Small intestine (tissue), 7 donors: ENCODE measurements around the gene FOXP2. TPM values are rescaled to one million over a fixed set of nuclear protein-coding genes. Genes with fewer than 3 reads are reported as not detected.
A peak's percentile ranks its signal among the peaks of the same experiment; 100 is the strongest.
"Not testable (repeated sequence)": the region's sequence is repeated elsewhere in the genome, so short reads cannot be mapped to it uniquely, and the experiment has no call there.

Source experiments
- DNase-seq, 2 donors: peaks; one replicate each; pipeline versions ENCODE4 v3.0.0 to v3.0.0-alpha.2; 2013
- FAIRE-seq: peaks from 2 replicates; lab custom pipeline; 2012; peaks lifted over from hg19 to GRCh38; lab: Jason Lieb, UNC
- H3K27ac ChIP-seq, 3 donors: one replicate each; pipeline ENCODE4 v1.5.1; 2013; ENCODE audit warnings: low read length in 2 of 3, mild to moderate bottlenecking in 2 of 3, control low read depth in 1 of 3, inconsistent platforms in 1 of 3, low read depth in 1 of 3, moderate library complexity in 1 of 3
- H3K27me3 ChIP-seq, 3 donors: one replicate each; pipeline ENCODE4 v1.6.1; 2013; ENCODE audit warnings: low read length in 3 of 3, inconsistent platforms in 1 of 3; ENCODE audit not compliant: control insufficient read depth in 3 of 3, insufficient read depth in 3 of 3
- H3K36me3 ChIP-seq, 3 donors: one replicate each; pipeline ENCODE4 v1.6.1; 2013; ENCODE audit warnings: low read length in 3 of 3, inconsistent platforms in 1 of 3, low read depth in 1 of 3, mild to moderate bottlenecking in 1 of 3, moderate library complexity in 1 of 3; ENCODE audit not compliant: control insufficient read depth in 3 of 3, insufficient read depth in 2 of 3
- H3K4me1 ChIP-seq, 3 donors: one replicate each; pipeline ENCODE4 v1.6.1; 2013; ENCODE audit warnings: low read length in 2 of 3, inconsistent platforms in 1 of 3, low read depth in 1 of 3, mild to moderate bottlenecking in 1 of 3, moderate library complexity in 1 of 3; ENCODE audit not compliant: control insufficient read depth in 3 of 3, insufficient read depth in 2 of 3
- H3K4me3 ChIP-seq, 3 donors: one replicate each; pipeline ENCODE4 v1.5.1; 2013; ENCODE audit warnings: low read length in 3 of 3, control low read depth in 1 of 3, inconsistent platforms in 1 of 3, low read depth in 1 of 3, mild to moderate bottlenecking in 1 of 3, moderate library complexity in 1 of 3
- H3K9me3 ChIP-seq, 2 donors: one replicate each; pipeline ENCODE4 v1.6.1; 2013; ENCODE audit warnings: low read depth in 1 of 2, low read length in 1 of 2; ENCODE audit not compliant: control insufficient read depth in 2 of 2, insufficient read depth in 1 of 2
- WGBS, 3 donors: extraction: QIAGEN DNeasy Blood & Tissue Kit; methylation state at CpG; one replicate each; pipeline ENCODE4 v1.1.7; 2013; 5-methylcytosine and 5-hydroxymethylcytosine counted together
- polyA plus RNA-seq, 4 donors: library from polyadenylated mRNA; stranded (reverse) in 3 of 4; unstranded in 1 of 4; fragments of 200-250 nt in 3 of 4; fragments of 120-200 nt in 1 of 4; gene quantifications; one replicate each; pipeline versions ENCODE4 v1.2.1 to v1.2.3, GENCODE V29; 2013
- donor health status: healthy with polysubstance abuse.
- donor health status: control.
- donor health status: control.
- donor health status: Bipolar disorder and iron deficiency.
- donor health status: healthy.

FOXP2 gene
- polyA plus RNA-seq, 4 donors, result 1.7 to 12.2 (median 3.6) TPM

GRCh38 chr7:114554781-114555537 is 140.3 kb downstream of the FOXP2 start:
- H3K4me3 ChIP-seq, result no peak overlapping the region
- no peaks in the 10 kb centered on the region for H3K36me3 ChIP-seq
- no peak overlapping the region for H3K27ac ChIP-seq
- DNase-seq, result no peak
- H3K4me1 ChIP-seq, result no peaks in the 10 kb centered on the region
- H3K27me3 ChIP-seq, result no peaks in the 10 kb centered on the region
- no peaks in the 10 kb centered on the region for H3K9me3 ChIP-seq
- 66 to 79% (median 75%) methylated on average over 6 of the region's 6 CpGs for WGBS, 3 donors
- FAIRE-seq, result no peak

- no peak overlapping the region for H3K27ac ChIP-seq
- no peak for DNase-seq
- no peaks in the 10 kb centered on the region for H3K4me1 ChIP-seq
- H3K9me3 ChIP-seq, result no peaks in the 10 kb centered on the region
- H3K4me3 ChIP-seq, result no peak overlapping the region
- H3K27me3 ChIP-seq, result no peaks in the 10 kb centered on the region
- FAIRE-seq, result no peak
- no peaks in the 10 kb centered on the region for H3K36me3 ChIP-seq
- 83 to 89% (median 87%) methylated on average over 2 of the region's 2 CpGs for WGBS, 3 donors
Measured at GRCh38 chr7:114567416-114567815, 152.8 kb downstream of the FOXP2 start.

- Histone ChIP-seq H3K9me3 (no peaks in the 10 kb centered on the region), H3K4me1 (no peaks in the 10 kb centered on the region)
- FAIRE-seq, result no peak
Measured at GRCh38 chr7:114569220-114569619, 154.6 kb downstream of the FOXP2 start.

GRCh38 chr7:114574384-114574783 is 159.8 kb downstream of the FOXP2 start:
- 38 to 57% (median 52%) methylated on average over 2 of the region's 2 CpGs for WGBS, 3 donors
- no peak for FAIRE-seq
- Histone ChIP-seq H3K4me3 (no peak overlapping the region), H3K9me3 (no peaks in the 10 kb centered on the region), H3K27ac (no peak overlapping the region), H3K4me1 (no peaks in the 10 kb centered on the region), H3K36me3 (no peaks in the 10 kb centered on the region), H3K27me3 (no peaks in the 10 kb centered on the region)
- no peak for DNase-seq

More at GRCh38 chr7:114569220-114569619, 154.6 kb downstream of the FOXP2 start:
- no peak overlapping the region for H3K27ac ChIP-seq
- no peak for DNase-seq
- H3K4me3 ChIP-seq, result no peak overlapping the region
- H3K36me3 ChIP-seq, result no peaks in the 10 kb centered on the region
- WGBS, 3 donors, result 88 to 93% (median 91%) methylated on average over 1 of the region's 1 CpG
- no peaks in the 10 kb centered on the region for H3K27me3 ChIP-seq

GRCh38 chr7:114575098-114575497 is 160.5 kb downstream of the FOXP2 start:
- Histone ChIP-seq H3K4me3 (no peak overlapping the region), H3K36me3 (no peaks in the 10 kb centered on the region), H3K9me3 (no peaks in the 10 kb centered on the region), H3K27ac (no peak overlapping the region), H3K27me3 (no peaks in the 10 kb centered on the region), H3K4me1 (no peaks in the 10 kb centered on the region)
- 50 to 73% (median 67%) methylated on average over 4 of the region's 4 CpGs for WGBS, 3 donors
- FAIRE-seq (no peak), DNase-seq (no peak)

GRCh38 chr7:114580963-114581362 is 166.3 kb downstream of the FOXP2 start:
- not testable (repeated sequence) for H3K4me1 ChIP-seq, H3K27ac ChIP-seq, H3K36me3 ChIP-seq, H3K4me3 ChIP-seq, FAIRE-seq, H3K9me3 ChIP-seq, H3K27me3 ChIP-seq, DNase-seq
- WGBS, 3 donors, result 91 to 99% (median 95%) methylated on average over 3 of the region's 3 CpGs

GRCh38 chr7:114588506-114588905 is 173.9 kb downstream of the FOXP2 start:
- no peaks in the 10 kb centered on the region for H3K36me3 ChIP-seq
- no peak overlapping the region for H3K4me3 ChIP-seq
- no peaks in the 10 kb centered on the region for H3K9me3 ChIP-seq
- DNase-seq (no peak), FAIRE-seq (no peak)
- H3K4me1 ChIP-seq, result peaks cover 0 to 6% (median 4%) of the 10 kb centered on the region in 3 donors
- H3K27ac ChIP-seq, result no peak overlapping the region
- H3K27me3 ChIP-seq, result no peaks in the 10 kb centered on the region
- WGBS, 3 donors, result 81 to 97% (median 88%) methylated on average over 1 of the region's 1 CpG

- no peak overlapping the region for H3K4me3 ChIP-seq
- DNase-seq (peak; percentile 27 to 44), FAIRE-seq (no peak)
- peaks cover 0 to 6% (median 4%) of the 10 kb centered on the region in 3 donors for H3K4me1 ChIP-seq
- no peaks in the 10 kb centered on the region for H3K9me3 ChIP-seq
- no peak overlapping the region for H3K27ac ChIP-seq
- H3K27me3 ChIP-seq, result no peaks in the 10 kb centered on the region
- no peaks in the 10 kb centered on the region for H3K36me3 ChIP-seq
Measured at GRCh38 chr7:114589436-114589835, 174.8 kb downstream of the FOXP2 start.

GRCh38 chr7:114590298-114590697 is 175.7 kb downstream of the FOXP2 start:
- DNase-seq (no peak), FAIRE-seq (no peak)
- Histone ChIP-seq H3K36me3 (no peaks in the 10 kb centered on the region), H3K27ac (no peak overlapping the region), H3K4me1 (peaks cover 0 to 6% (median 4%) of the 10 kb centered on the region in 3 donors), H3K27me3 (no peaks in the 10 kb centered on the region), H3K9me3 (no peaks in the 10 kb centered on the region), H3K4me3 (no peak overlapping the region)
- 68 to 76% (median 74%) methylated on average over 2 of the region's 2 CpGs for WGBS, 3 donors
